ENCODE measurements around the gene GRP. TPM values are rescaled to one million over a fixed set of nuclear protein-coding genes. Genes with fewer than 3 reads are reported as not detected.

GRP gene
- total and polyA plus RNA-seq, 4 donors, result not detected

GRCh38 chr18:59274533-59274928, 54.6 kb downstream of the GRP start:
- H3K4me3 ChIP-seq (ENCODE audit: low read depth in 1 of 3, low read length in 3 of 3), result no peak overlapping the region
- no peaks in the 10 kb centered on the region for H3K36me3 ChIP-seq (ENCODE audit: control insufficient read depth in 4 of 4, insufficient read depth in 3 of 4, low read depth in 1 of 4, low read length in 3 of 4)
- TF ChIP-seq SP1 (IDR thresholded peaks at IDR 0.05), result no peak
- H3K27ac ChIP-seq (ENCODE audit: low read depth in 1 of 2, low read length in 2 of 2), result no peak overlapping the region
- DNase-seq (ENCODE audit: low spot score), result no peak
- H3K27me3 ChIP-seq (ENCODE audit: control insufficient read depth in 4 of 4, insufficient read depth in 4 of 4, low read length in 3 of 4), result peaks cover 0 to 21% (median 13%) of the 10 kb centered on the region in 4 donors
- H3K4me1 ChIP-seq (ENCODE audit: control insufficient read depth in 4 of 4, insufficient read depth in 4 of 4, low read length in 3 of 4), result peaks cover 8 to 24% (median 10%) of the 10 kb centered on the region in 4 donors
- H3K9me3 ChIP-seq (ENCODE audit: control insufficient read depth in 4 of 4, low read length in 3 of 4), result no peaks in the 10 kb centered on the region
- no peak overlapping the region for H3K9ac ChIP-seq (ENCODE audit: low read depth in 1 of 2, low read length in 2 of 2)
- WGBS, result 13% methylated on average over 18 of the region's 18 CpGs

- Histone ChIP-seq H3K4me3 (ENCODE audit: low read depth in 1 of 3, low read length in 3 of 3) (no peak overlapping the region), H3K4me1 (ENCODE audit: control insufficient read depth in 4 of 4, insufficient read depth in 4 of 4, low read length in 3 of 4) (peaks cover 8 to 23% (median 10%) of the 10 kb centered on the region in 4 donors), H3K27ac (ENCODE audit: low read depth in 1 of 2, low read length in 2 of 2) (no peak overlapping the region), H3K9ac (ENCODE audit: low read depth in 1 of 2, low read length in 2 of 2) (no peak overlapping the region), H3K36me3 (ENCODE audit: control insufficient read depth in 4 of 4, insufficient read depth in 3 of 4, low read depth in 1 of 4, low read length in 3 of 4) (no peaks in the 10 kb centered on the region), H3K9me3 (ENCODE audit: control insufficient read depth in 4 of 4, low read length in 3 of 4) (no peaks in the 10 kb centered on the region), H3K27me3 (ENCODE audit: control insufficient read depth in 4 of 4, insufficient read depth in 4 of 4, low read length in 3 of 4) (peaks cover 3 to 17% (median 11%) of the 10 kb centered on the region in 4 donors)
- TF ChIP-seq, protein P1, sequence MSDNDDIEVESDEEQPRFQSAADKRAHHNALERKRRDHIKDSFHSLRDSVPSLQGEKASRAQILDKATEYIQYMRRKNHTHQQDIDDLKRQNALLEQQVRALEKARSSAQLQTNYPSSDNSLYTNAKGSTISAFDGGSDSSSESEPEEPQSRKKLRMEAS (IDR thresholded peaks at IDR 0.05), result no peak
- TF ChIP-seq, protein P2, sequence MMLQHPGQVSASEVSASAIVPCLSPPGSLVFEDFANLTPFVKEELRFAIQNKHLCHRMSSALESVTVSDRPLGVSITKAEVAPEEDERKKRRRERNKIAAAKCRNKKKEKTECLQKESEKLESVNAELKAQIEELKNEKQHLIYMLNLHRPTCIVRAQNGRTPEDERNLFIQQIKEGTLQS (IDR thresholded peaks at IDR 0.05), result no peak
- no peak for TF ChIP-seq REST (IDR thresholded peaks at IDR 0.05)
- TF ChIP-seq RAD21 (IDR thresholded peaks at IDR 0.05), result no peak
- TF ChIP-seq GABPA (IDR thresholded peaks at IDR 0.05 in 1 of 2, conservative IDR thresholded peaks at IDR 0.05 in 1 of 2), result no peak
- no peak for TF ChIP-seq TAF1 (conservative IDR thresholded peaks at IDR 0.05)
- TF ChIP-seq JUND (IDR thresholded peaks at IDR 0.05), result no peak
- no peak for TF ChIP-seq EGR1 (IDR thresholded peaks at IDR 0.05; ENCODE audit: low read depth in 2 of 2)
- DNase-seq (ENCODE audit: low spot score), result no peak
- 26% methylated on average over 6 of the region's 6 CpGs for WGBS
Measured at GRCh38 chr18:59275406-59275949, 55.5 kb downstream of the GRP start.

- H3K4me1 ChIP-seq (ENCODE audit: control insufficient read depth in 4 of 4, insufficient read depth in 4 of 4, low read length in 3 of 4), result peaks cover 8 to 23% (median 10%) of the 10 kb centered on the region in 4 donors
- no peak overlapping the region for H3K4me3 ChIP-seq (ENCODE audit: low read depth in 1 of 3, low read length in 3 of 3)
- TF ChIP-seq JUND (IDR thresholded peaks at IDR 0.05), result no peak
- TF ChIP-seq, protein P2 (IDR thresholded peaks at IDR 0.05), result no peak
- TF ChIP-seq SP1 (IDR thresholded peaks at IDR 0.05), result no peak
- TF ChIP-seq TAF1 (conservative IDR thresholded peaks at IDR 0.05), result no peak
- TF ChIP-seq ZBTB33 (IDR thresholded peaks at IDR 0.05), result no peak
- TF ChIP-seq YY1 (IDR thresholded peaks at IDR 0.05), result no peak
- TF ChIP-seq, protein P1 (IDR thresholded peaks at IDR 0.05), result no peak
- H3K27ac ChIP-seq (ENCODE audit: low read depth in 1 of 2, low read length in 2 of 2), result no peak overlapping the region
- no peaks in the 10 kb centered on the region for H3K36me3 ChIP-seq (ENCODE audit: control insufficient read depth in 4 of 4, insufficient read depth in 3 of 4, low read depth in 1 of 4, low read length in 3 of 4)
- DNase-seq (ENCODE audit: low spot score), result no peak
- WGBS, result 25% methylated on average over 5 of the region's 5 CpGs
- no peaks in the 10 kb centered on the region for H3K9me3 ChIP-seq (ENCODE audit: control insufficient read depth in 4 of 4, low read length in 3 of 4)
- no peak overlapping the region for H3K9ac ChIP-seq (ENCODE audit: low read depth in 1 of 2, low read length in 2 of 2)
- H3K27me3 ChIP-seq (ENCODE audit: control insufficient read depth in 4 of 4, insufficient read depth in 4 of 4, low read length in 3 of 4), result peaks cover 3 to 17% (median 11%) of the 10 kb centered on the region in 4 donors
Measured at GRCh38 chr18:59276047-59276446, 56.1 kb downstream of the GRP start.
